Activated CD8-positive, alpha-beta memory T cell treated with anti-CD3 and anti-CD28 coated beads, Interleukin-2, amount 50 U/mL, for 48 hours (primary cell): ENCODE data around the gene PPP6R1.

Source experiments
- DNase-seq: peaks from one replicate; pipeline ENCODE4 v3.0.0-alpha.2; 2020

The PPP6R1 gene

GRCh38 chr19:55258828-55259539, at the start of gene PPP6R1:
Gene PPP6R1 (minus strand): TSS chr19:55259017. CDS start chr19:55247103, 11,914 bp downstream.
- DNase-seq = peak; percentile 97

DNA sequence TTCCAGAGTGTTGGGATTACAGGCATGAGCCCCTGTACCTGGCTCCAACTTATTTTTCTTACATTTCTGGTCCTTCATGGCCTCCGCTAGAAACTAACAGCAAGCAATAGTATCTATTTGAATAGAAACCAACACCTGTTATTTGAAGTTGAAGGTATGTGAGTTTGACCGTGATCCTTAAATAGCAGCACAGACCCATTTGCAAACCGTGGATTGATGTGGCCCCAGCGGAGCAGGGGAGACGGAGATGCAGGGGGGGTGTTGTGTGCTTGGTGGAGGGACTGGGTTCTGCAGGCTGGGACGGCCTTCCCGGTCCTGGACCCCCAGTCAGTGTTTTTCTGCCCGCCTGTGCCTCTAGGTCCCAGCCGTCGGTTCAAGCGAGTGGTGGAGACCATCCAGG, 49.5 kb upstream of the PPP6R1 start:
- DNase-seq = no peak

- no peak for DNase-seq
Measured at GRCh38 chr19:55306712-55307111, 47.9 kb upstream of the PPP6R1 start.

DNA sequence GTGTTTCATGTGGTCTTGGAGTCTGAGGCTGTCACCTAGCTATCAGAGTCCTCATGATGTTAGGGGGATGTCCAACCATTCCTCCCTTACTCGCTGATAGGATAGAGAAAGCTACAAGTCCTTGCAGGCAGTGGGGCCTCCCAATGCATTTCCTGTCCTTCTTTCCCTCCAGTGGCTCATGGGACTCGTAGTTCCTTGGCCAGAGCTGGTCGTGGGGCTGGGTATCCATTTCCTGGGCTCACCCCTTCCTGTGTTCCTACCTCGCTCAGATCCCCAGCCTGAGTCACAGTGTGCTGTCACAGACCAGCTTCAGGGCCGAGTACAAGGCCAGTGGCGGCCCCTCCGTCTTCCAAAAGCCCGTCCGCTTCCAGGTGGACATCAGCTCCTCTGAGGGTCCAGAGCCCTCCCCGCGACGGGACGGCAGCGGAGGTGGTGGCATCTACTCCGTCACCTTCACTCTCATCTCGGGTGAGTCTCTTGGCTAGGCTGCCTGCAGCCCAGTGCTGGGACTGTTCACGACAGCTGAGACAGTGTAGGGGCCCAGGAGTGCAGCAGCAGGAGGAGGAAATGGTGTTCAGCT, 47.3 kb upstream of the PPP6R1 start:
- DNase-seq = no peak

DNA sequence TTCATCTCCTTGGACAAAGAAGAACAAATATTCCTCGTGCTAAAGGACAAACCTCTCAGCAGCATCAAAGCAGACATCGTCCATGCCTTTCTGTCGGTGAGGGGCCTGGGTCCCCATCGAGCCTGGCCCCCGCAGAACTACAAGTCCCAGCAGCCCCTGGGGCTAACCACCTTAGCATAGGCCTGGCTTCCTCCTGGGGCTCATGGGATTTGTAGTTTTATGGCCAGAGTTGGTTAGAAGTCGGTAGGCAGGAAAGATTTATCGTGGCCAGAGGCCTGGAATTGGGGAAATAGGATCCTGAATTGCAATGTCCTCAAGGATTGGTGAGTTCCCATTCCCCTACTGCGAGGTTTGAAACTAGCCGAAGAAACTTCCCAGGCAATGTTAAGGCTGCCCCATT, 46.7 kb upstream of the PPP6R1 start:
- DNase-seq = peak; percentile 73

- DNase-seq = no peak
Measured at GRCh38 chr19:55304980-55305379, 46.2 kb upstream of the PPP6R1 start.

DNA sequence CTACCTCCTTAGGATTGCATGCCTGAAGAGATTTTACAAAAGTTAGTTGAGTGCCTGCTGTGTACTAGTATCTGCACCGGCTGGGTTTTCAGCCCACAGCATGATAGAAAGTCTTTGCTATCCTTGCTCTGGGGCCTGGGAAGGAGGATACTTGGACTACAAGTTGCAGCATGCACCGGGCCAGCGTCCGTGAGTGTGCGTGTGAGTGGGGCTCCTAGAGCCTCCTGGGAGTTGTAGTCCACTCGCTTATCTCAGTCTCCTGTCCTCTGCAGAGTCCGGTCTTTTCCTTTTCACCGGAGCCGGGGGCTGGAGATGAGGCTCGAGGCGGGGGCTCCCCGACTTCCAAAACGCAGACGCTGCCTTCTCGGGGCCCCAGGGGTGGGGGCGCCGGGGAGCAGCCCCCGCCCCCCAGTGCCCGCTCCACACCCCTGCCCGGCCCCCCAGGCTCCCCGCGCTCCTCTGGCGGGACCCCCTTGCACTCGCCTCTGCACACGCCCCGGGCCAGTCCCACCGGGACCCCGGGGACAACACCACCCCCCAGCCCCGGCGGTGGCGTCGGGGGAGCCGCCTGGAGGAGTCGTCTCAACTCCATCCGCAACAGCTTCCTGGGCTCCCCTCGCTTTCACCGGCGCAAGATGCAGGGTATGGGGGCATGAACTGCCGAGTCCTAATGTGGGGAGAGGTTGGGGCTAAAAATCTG, 45.6 kb upstream of the PPP6R1 start:
- no peak for DNase-seq

GRCh38 chr19:55303477-55303876, 44.7 kb upstream of the PPP6R1 start:
- DNase-seq = no peak

- no peak for DNase-seq
Measured at GRCh38 chr19:55302318-55302703, 43.5 kb upstream of the PPP6R1 start.

DNA sequence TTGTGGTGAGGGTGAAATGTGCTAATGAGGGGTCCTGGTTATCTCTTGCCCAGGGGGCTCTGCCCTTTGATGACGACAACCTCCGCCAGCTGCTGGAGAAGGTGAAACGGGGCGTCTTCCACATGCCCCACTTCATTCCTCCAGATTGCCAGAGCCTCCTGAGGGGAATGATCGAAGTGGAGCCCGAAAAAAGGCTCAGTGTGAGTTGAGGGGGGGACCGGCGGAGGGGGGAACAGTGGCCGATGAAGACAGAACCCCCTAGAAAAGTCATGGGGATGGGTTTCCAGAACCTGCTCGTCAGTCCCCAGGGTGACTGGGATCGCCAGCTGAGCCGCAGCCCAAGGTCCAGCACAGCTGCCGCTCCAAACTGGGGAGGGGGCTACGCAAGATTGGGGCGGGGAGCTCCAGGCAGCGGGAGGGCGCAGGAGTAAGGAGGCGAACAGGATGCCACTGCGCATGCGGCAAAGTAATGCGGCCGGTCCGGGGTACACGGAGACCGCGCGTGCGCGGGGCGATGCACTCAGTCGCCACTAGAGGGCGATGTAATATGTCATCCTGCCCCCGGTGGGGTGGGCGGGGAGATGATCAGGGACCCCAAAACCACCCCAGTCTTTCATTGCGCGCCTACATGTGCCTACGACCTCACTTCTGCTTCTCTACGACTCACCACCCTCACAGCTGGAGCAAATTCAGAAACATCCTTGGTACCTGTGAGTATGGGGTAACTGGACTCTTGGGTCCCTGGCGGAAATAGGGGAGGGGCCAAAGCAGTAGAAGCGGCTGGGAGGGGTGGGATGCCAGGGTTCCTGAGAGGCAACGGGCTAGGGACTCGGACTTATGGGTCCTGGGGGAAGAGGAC, 42.9 kb upstream of the PPP6R1 start:
- DNase-seq = peak; percentile 100

- DNase-seq = no peak
Measured at GRCh38 chr19:55300886-55301458, 42.2 kb upstream of the PPP6R1 start.

DNA sequence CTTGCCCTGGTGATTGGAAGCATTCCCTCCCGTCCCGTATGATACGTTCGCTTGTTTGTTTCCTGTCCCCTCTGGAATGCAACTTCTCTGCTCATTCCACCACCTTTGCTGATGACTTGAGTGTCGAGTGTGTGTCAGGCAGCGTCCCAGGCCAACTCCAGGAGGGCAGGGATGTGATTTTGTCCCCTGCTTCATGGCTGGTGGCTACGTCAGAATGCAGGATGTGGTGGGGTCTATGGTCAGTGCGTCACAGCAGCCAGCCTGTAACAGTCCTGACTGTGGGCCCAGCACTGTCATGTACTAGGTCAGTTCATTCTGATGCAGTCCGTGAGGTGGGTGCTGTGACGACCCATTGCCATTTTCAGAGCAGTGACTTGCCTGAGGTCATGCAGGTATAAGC, 41.2 kb upstream of the PPP6R1 start:
- DNase-seq = no peak

GRCh38 chr19:55297267-55297666, 38.5 kb upstream of the PPP6R1 start:
- DNase-seq = no peak

DNA sequence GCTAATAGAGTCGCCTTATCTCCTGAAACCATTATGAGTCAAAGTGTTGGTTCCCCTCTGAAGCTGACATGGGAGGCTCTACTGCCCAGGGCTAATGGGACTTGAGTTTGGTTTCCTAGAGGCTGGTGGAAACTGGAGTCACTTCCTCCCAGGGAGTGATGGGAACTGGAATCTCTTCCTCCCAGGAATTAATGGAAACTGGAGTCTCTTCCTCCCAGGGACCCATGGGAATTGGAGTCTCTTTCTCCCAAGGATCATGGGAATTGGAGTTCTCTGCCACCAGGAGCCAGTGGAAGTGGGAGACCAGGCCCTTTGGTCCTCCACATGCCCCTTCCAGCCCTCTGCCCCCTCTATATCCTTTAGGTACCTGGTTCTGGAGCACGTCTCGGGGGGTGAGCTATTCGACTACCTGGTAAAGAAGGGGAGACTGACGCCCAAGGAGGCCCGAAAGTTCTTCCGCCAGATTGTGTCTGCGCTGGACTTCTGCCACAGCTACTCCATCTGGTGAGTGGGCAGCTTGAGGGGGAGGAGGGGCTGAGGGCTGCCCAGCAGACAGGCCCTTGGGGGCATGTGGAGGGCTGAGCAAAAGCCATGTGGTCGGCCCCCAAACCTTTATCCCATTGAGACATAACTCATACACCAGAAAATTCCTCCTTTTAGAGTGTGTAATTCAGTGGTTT, 30.4 kb upstream of the PPP6R1 start:
- DNase-seq = no peak

GRCh38 chr19:55287361-55288079, 28.7 kb upstream of the PPP6R1 start:
- no peak for DNase-seq

GRCh38 chr19:55285229-55285890, 26.5 kb upstream of the PPP6R1 start:
- no peak for DNase-seq

DNA sequence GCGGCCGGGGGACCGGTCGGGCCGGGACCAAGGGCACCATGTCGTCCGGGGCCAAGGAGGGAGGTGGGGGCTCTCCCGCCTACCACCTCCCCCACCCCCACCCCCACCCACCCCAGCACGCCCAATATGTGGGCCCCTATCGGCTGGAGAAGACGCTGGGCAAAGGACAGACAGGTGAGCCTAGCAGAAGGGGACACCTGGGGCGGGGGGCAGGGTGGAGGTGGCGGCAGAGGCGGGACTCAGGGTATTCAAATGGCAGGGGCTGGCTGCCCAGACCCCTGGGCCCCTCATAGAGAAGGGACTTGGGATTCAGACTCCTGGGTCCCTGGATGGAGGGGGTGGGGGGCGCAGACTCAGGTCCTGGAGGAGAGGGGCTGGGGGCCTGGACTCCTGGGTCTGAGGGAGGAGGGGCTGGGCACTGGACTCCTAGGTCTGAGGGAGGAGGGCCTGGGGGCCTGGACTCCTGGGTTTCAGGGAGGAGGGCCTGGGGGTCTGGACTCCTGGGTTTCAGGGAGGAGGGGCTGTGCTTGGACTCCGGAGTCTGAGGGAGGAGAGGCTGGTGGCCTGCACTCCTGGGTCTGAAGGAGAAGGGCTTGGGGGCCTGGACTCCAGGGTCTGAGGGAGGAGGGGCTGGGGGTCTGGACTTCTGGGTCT, 25.7 kb upstream of the PPP6R1 start:
- no peak for DNase-seq

DNA sequence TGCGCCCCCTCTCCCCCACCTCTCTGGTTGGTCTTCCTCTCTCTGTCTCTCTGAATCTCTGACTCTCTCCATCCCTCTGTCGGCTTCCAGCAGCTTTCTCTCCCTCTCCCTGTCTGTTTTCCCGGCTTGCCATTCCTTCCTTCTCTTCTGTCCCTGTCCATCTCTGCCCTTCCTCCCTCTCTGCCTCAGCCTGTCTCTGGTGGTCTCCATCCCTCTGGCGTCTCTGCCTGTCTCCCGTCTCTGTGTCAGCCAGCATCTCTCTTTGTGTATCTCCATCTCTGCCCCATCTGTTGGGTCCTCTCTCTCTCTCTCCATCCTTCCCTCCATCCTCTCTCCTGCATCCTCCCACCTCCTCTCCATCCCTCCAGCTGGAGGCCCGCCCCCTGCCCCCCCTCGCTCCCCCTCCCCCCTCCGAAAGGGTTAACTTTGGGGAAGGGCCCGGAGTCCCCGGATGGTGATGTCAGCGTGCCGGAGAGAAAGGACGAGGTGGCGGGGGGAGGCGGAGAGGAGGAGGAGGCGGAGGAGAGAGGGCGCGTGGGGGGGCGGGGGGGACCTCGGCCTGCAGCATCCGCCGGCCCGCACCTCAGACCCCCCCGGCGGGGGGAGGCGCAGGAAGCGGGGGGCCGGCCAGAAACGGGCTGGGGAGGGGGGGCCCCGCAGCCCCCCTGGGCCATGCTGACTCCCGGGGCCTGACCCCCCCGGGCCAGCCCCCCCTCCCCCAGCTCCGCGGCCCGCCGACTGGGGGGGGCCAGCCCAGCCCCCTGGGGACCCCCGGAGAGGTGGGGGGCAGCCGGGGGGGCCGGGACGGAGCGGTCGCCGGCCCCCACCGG, 24.9 kb upstream of the PPP6R1 start, which contains the start of gene BRSK1:
BRSK1 (plus strand) TSS at position 450 of the 830 bp plus-strand sequence. CDS start 446 bp downstream, outside the sequence.
- no peak for DNase-seq
